ENCODE measurements around the gene UGT1A1.

DNA sequence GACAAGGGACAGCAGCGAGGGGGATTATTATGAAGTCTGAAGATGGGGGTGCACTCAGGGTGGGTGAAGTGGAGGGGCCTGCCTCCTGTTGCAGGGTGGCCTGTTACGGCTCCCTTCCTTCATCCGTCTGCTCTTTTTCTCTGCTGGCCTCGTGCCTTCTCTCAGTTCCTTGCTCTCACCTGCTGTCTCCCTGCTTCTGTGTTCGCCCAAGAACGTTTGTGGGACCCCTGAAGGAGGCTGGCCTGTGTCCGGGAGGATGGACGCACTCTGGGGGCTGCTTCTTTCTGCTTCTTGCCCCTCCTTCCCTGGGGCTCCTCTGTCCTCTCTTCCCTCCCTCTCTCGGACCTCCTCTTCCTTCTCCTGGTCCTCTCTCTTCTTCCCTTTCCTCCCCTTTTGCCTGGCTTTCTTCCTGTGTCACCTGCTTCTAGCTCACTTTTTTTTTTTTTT is 31.8 kb downstream of the UGT1A1 start:
- no peak for TF ChIP-seq POLR2A (IDR thresholded peaks at IDR 0.05)
- TF ChIP-seq, protein P1, sequence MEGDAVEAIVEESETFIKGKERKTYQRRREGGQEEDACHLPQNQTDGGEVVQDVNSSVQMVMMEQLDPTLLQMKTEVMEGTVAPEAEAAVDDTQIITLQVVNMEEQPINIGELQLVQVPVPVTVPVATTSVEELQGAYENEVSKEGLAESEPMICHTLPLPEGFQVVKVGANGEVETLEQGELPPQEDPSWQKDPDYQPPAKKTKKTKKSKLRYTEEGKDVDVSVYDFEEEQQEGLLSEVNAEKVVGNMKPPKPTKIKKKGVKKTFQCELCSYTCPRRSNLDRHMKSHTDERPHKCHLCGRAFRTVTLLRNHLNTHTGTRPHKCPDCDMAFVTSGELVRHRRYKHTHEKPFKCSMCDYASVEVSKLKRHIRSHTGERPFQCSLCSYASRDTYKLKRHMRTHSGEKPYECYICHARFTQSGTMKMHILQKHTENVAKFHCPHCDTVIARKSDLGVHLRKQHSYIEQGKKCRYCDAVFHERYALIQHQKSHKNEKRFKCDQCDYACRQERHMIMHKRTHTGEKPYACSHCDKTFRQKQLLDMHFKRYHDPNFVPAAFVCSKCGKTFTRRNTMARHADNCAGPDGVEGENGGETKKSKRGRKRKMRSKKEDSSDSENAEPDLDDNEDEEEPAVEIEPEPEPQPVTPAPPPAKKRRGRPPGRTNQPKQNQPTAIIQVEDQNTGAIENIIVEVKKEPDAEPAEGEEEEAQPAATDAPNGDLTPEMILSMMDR (IDR thresholded peaks at IDR 0.05) = no peak

Measured in prostate gland (tissue), 2 donors.